HCT116 (cell line): ENCODE data around the gene BLZF1. TPM values are rescaled to one million over a fixed set of nuclear protein-coding genes. Genes with fewer than 3 reads are reported as not detected.

Experiments
- ATAC-seq: fragments of 200-7000 bp; cut with Tn5 transposase; 2 replicates; pipeline ENCODE4 v1.9.1; 2020; ENCODE audit warnings: mild to moderate bottlenecking, moderate library complexity
- BruUV-seq: library from RNA; stranded (reverse); fragments of 400-500 nt; replicated peaks from 2 replicates; lab custom pipeline; 2021; lab: Mats Ljungman, UMichigan
- CTCF ChIA-PET: fragments of 300-600 bp; sonication (Branson Sonifier 250); formaldehyde crosslinking; loops from one replicate; lab custom pipeline; 2021; ENCODE audit warnings: antibody characterized with exemption; lab: Charles Lee
- POLR2A ChIA-PET: fragments of 300-600, 350-600 bp; sonication (Branson Sonifier 250); formaldehyde crosslinking; loops from one replicate; lab custom pipeline; 2021; ENCODE audit warnings: antibody characterized with exemption; lab: Charles Lee
- RAD21 ChIA-PET, 2 experiments: fragments of 300-600 bp; sonication (Branson Sonifier 250); formaldehyde crosslinking; loops; one replicate each; lab custom pipeline; 2023; ENCODE audit warnings: low total read pairs in 2 of 2; ENCODE audit not compliant: uncharacterized antibody in 2 of 2, unreplicated experiment in 2 of 2, low non-redundant PET in 1 of 2; lab: Charles Lee
- DNase-seq: peaks from one replicate; pipeline ENCODE4 v3.0.0-alpha.2; 2010; ENCODE audit warnings: low read depth, low spot score
- H2AFZ ChIP-seq: fragments of 200-600 bp; shearing (Covaris generic), sonication (generic); 2 replicates; pipeline ENCODE4 v1.6.1; 2017; ENCODE audit warnings: low read depth, mixed run types, mixed read lengths, antibody characterized with exemption, low read length; ENCODE audit not compliant: poor library complexity, severe bottlenecking
- H3K27ac ChIP-seq: 2 replicates; pipeline ENCODE4 v1.5.1; 2012; ENCODE audit warnings: low read depth, low read length
- H3K27me3 ChIP-seq: fragments of 200-600 bp; sonication (generic); 2 replicates; pipeline ENCODE4 v1.6.1; 2016; ENCODE audit warnings: mixed run types, low read length, mixed read lengths; ENCODE audit not compliant: insufficient read depth
- H3K36me3 ChIP-seq, 2 experiments: fragments of 200-500 bp in 1 of 2; fragments of 200-600 bp in 1 of 2; sonication (Bioruptor generic) in 1 of 2; sonication (generic) in 1 of 2; 2 replicates each; pipeline versions ENCODE4 v1.5.1 to v1.6.1; 2014 to 2016; ENCODE audit warnings: low read length in 2 of 2, inconsistent platforms in 1 of 2, mixed read lengths in 1 of 2, mixed run types in 1 of 2; ENCODE audit not compliant: insufficient read depth in 2 of 2, control insufficient read depth in 1 of 2
- H3K4me1 ChIP-seq, 2 experiments: fragments of 200-600 bp in 1 of 2; sonication (generic) in 1 of 2; 2 replicates each; pipeline versions ENCODE4 v1.5.1 to v1.6.1; 2012 to 2017; ENCODE audit warnings: low read length in 2 of 2, inconsistent platforms in 1 of 2, mild to moderate bottlenecking in 1 of 2, mixed read lengths in 1 of 2, mixed run types in 1 of 2, moderate library complexity in 1 of 2; ENCODE audit not compliant: insufficient read depth in 2 of 2, control insufficient read depth in 1 of 2
- H3K4me2 ChIP-seq: fragments of 200-600 bp; sonication (generic); 2 replicates; pipeline ENCODE4 v1.6.1; 2017; ENCODE audit warnings: mixed run types, low read length, mixed read lengths
- H3K4me3 ChIP-seq, 2 experiments: fragments of 200-600 bp in 1 of 2; sonication (generic) in 1 of 2; replicated peaks in 1 of 2; 2 replicates each; pipeline ENCODE4 v1.5.1; 2011 to 2016; ENCODE audit warnings: low read length in 2 of 2, control low read depth in 1 of 2, low read depth in 1 of 2, mild to moderate bottlenecking in 1 of 2, mixed read lengths in 1 of 2, mixed run types in 1 of 2
- H3K79me2 ChIP-seq: fragments of 200-600 bp; sonication (generic); 2 replicates; pipeline ENCODE4 v1.6.1; 2017; ENCODE audit warnings: mild to moderate bottlenecking, mixed run types, low read length, moderate library complexity, mixed read lengths; ENCODE audit not compliant: insufficient read depth
- H3K9ac ChIP-seq: fragments of 200-600 bp; sonication (generic); 2 replicates; pipeline ENCODE4 v1.6.1; 2016; ENCODE audit warnings: low read length, mixed read lengths
- H3K9me2 ChIP-seq: fragments of 200-600 bp; sonication (generic), shearing (Covaris generic); 2 replicates; pipeline ENCODE4 v1.6.1; 2017; ENCODE audit warnings: mixed run types, mild to moderate bottlenecking, moderate library complexity; ENCODE audit not compliant: insufficient read depth
- H3K9me3 ChIP-seq, 2 experiments: fragments of 200-500 bp in 1 of 2; fragments of 200-600 bp in 1 of 2; sonication (Bioruptor generic) in 1 of 2; sonication (generic) in 1 of 2; 2 replicates each; pipeline ENCODE4 v1.6.1; 2014 to 2017; ENCODE audit warnings: low read length in 2 of 2, mixed read lengths in 2 of 2, inconsistent platforms in 1 of 2, low read depth in 1 of 2, mild to moderate bottlenecking in 1 of 2, mixed run types in 1 of 2, moderate library complexity in 1 of 2; ENCODE audit not compliant: control insufficient read depth in 1 of 2, insufficient read depth in 1 of 2
- H4K20me1 ChIP-seq: fragments of 200-600 bp; sonication (generic), shearing (Covaris generic); 2 replicates; pipeline ENCODE4 v1.6.1; 2017; ENCODE audit warnings: mixed run types, mild to moderate bottlenecking, moderate library complexity; ENCODE audit not compliant: insufficient read depth
- CBX3 ChIP-seq: IDR thresholded peaks from 2 replicates; pipeline ENCODE4 v1.6.1; 2012; ENCODE audit warnings: low read depth
- CEBPB ChIP-seq: IDR thresholded peaks from 2 replicates; pipeline ENCODE4 v1.6.1; 2012; ENCODE audit warnings: low read depth
- CTCF ChIP-seq, 3 experiments: fragments of 200-600 bp in 1 of 3; sonication (generic) in 1 of 3; IDR thresholded peaks in 2 of 3; conservative IDR thresholded peaks in 1 of 3; 2 replicates each; pipeline ENCODE4 v1.5.1; 2012 to 2017; ENCODE audit warnings: low read depth in 2 of 3, low read length in 2 of 3, antibody characterized with exemption in 1 of 3, borderline replicate concordance in 1 of 3, control low read depth in 1 of 3, mild to moderate bottlenecking in 1 of 3, mixed read lengths in 1 of 3, mixed run types in 1 of 3, moderate library complexity in 1 of 3; ENCODE audit not compliant: insufficient read depth in 1 of 3
- EGR1 ChIP-seq: IDR thresholded peaks from 2 replicates; pipeline ENCODE4 v1.6.1; 2012; ENCODE audit warnings: low read depth
- ELF1 ChIP-seq: IDR thresholded peaks from 2 replicates; pipeline ENCODE4 v1.6.1; 2012; ENCODE audit warnings: low read depth, borderline replicate concordance
- POLR2AphosphoS5 ChIP-seq: IDR thresholded peaks from 2 replicates; pipeline ENCODE4 v1.6.1; 2011; ENCODE audit warnings: mild to moderate bottlenecking, low read depth, low read length, moderate library complexity
- SP1 ChIP-seq: IDR thresholded peaks from 2 replicates; pipeline ENCODE4 v1.6.1; 2012; ENCODE audit warnings: low read depth
- TCF7L2 ChIP-seq: IDR thresholded peaks from 2 replicates; pipeline ENCODE4 v1.7.0; 2011; ENCODE audit warnings: borderline replicate concordance, inconsistent platforms; ENCODE audit not compliant: insufficient read depth, insufficient read length; ENCODE audit errors: extremely low read depth
- YY1 ChIP-seq: IDR thresholded peaks from 2 replicates; pipeline ENCODE4 v1.6.1; 2011; ENCODE audit warnings: low read length, low read depth, moderate library complexity, mild to moderate bottlenecking; ENCODE audit not compliant: insufficient replicate concordance; ENCODE audit errors: extremely low read depth
- intact Hi-C: fragments of 100-400 bp; cut with micrococcal nuclease; formaldehyde crosslinking; loops from 2 replicates; pipeline ENCODE4 v1.10.0; 2022
- total RNA-seq: library from RNA; stranded (reverse); gene quantifications from one replicate; pipeline ENCODE4 v1.2.1, GENCODE V29; 2021; ENCODE audit not compliant: unreplicated experiment

Gene BLZF1
- total RNA-seq, 1 experiment from 2014 or later: 19.6 TPM

DNA sequence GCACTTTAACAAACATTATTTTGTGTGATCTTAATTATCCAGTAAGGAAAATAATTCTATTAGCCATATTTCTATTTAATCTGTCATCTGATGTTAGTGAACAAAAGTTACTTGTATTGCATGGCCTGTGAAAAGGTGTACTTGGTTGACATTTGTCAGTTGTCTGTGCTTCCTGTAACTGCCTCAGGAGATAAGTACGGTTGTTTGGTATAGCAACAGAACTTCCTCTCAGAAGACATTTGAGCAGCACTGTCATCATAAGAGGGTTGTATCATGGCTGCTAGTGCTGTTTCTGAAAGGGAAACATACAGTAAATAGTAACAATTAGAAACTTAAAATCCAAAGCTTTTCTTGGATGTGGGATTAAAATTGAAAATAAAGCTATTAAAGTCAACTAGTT, 3.4 kb downstream of the BLZF1 start:
- ChIA-PET RAD21 (no interaction called here), CTCF (no interaction called here), POLR2A (no interaction called here)
- H3K9me3 ChIP-seq: no peaks in the 10 kb centered on the region
- no peak overlapping the region for H2AFZ ChIP-seq
- peaks cover 10 to 12% of the 10 kb centered on the region in 2 experiments for H3K36me3 ChIP-seq
- no peak overlapping the region for H3K4me3 ChIP-seq
- ATAC-seq (no peak), DNase-seq (no peak)
- no TSS peak for BruUV-seq
- H3K4me1 ChIP-seq: peaks cover 8 to 14% of the 10 kb centered on the region in 2 experiments
- H3K79me2 ChIP-seq: peaks cover 30% of the 10 kb centered on the region
- no peaks in the 10 kb centered on the region for H3K9me2 ChIP-seq
- no peak overlapping the region for H3K9ac ChIP-seq
- TF ChIP-seq CTCF (IDR thresholded peaks at IDR 0.05 in 2 of 3, conservative IDR thresholded peaks at IDR 0.05 in 1 of 3; ENCODE audit: borderline replicate concordance in 1 of 3, insufficient read depth in 1 of 3, low read depth in 2 of 3, low read length in 2 of 3) (no peak), EGR1 (no peak)
- intact Hi-C loops: loop anchor here (10.0 kb wide), 1 partner anchor 173 kb away; no protein-coding TSS in a partner anchor
- H3K27ac ChIP-seq: no peak overlapping the region
- no peaks in the 10 kb centered on the region for H4K20me1 ChIP-seq
- H3K27me3 ChIP-seq: no peaks in the 10 kb centered on the region
- no peak overlapping the region for H3K4me2 ChIP-seq

DNA sequence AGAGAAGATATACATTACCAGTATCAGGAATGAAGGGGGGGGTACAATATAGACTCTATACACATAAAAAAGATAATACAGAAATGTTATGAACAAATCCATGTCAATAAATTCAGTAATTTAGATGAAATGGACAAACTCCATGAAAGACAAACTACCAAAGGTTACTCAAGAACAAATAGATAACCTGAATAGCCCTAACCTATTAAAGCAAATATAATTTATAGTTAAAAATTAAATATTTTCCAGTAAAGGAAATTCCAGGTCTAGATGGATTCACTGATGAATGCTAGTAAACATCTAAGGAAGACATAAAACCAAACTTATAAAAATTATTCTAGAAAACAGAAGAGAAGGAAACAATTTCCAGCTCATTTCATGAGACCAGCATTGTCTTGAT, 13.2 kb downstream of the BLZF1 start:
- Histone ChIP-seq H3K27ac (no peak overlapping the region), H3K79me2 (no peaks in the 10 kb centered on the region), H4K20me1 (no peaks in the 10 kb centered on the region), H3K4me2 (no peak overlapping the region), H3K4me3 (no peak overlapping the region), H3K36me3 (peaks cover 13 to 44% of the 10 kb centered on the region in 2 experiments), H3K4me1 (no peaks in the 10 kb centered on the region), H3K9me3 (no peaks in the 10 kb centered on the region), H3K9me2 (no peaks in the 10 kb centered on the region), H2AFZ (no peak overlapping the region), H3K27me3 (no peaks in the 10 kb centered on the region), H3K9ac (no peak overlapping the region)
- intact Hi-C loops: no loop called here
- DNase-seq: no peak
- no peak for ATAC-seq
- no TSS peak for BruUV-seq
- POLR2A ChIA-PET: no interaction called here
- TF ChIP-seq TCF7L2: no peak
- TF ChIP-seq CTCF (IDR thresholded peaks at IDR 0.05 in 2 of 3, conservative IDR thresholded peaks at IDR 0.05 in 1 of 3; ENCODE audit: borderline replicate concordance in 1 of 3, insufficient read depth in 1 of 3, low read depth in 2 of 3, low read length in 2 of 3): no peak
- TF ChIP-seq CBX3: no peak
- no peak for TF ChIP-seq CEBPB
- no peak for TF ChIP-seq ELF1
- no peak for TF ChIP-seq YY1
- no peak for TF ChIP-seq SP1
- TF ChIP-seq POLR2AphosphoS5: no peak
- CTCF ChIA-PET: no interaction called here
- RAD21 ChIA-PET: no interaction called here
